HEK293T (cell line): Measurements from ENCODE around the gene PGLYRP3.

Source experiments
- BHLHE40 ChIP-seq: fragments of 450-650 bp; IDR thresholded peaks from 2 replicates; pipeline ENCODE4 v1.6.1; 2016; ENCODE audit warnings: mild to moderate bottlenecking, moderate library complexity, borderline replicate concordance
- SP1 ChIP-seq: fragments of 450-650 bp; IDR thresholded peaks from 2 replicates; pipeline ENCODE4 v1.6.1; 2017
- SUZ12 ChIP-seq: fragments of 450-650 bp; IDR thresholded peaks from 2 replicates; pipeline ENCODE4 v1.6.1; 2016; ENCODE audit warnings: mild to moderate bottlenecking
- TARDBP ChIP-seq: fragments of 450-650 bp; IDR thresholded peaks from 2 replicates; pipeline ENCODE4 v1.6.1; 2016
- ZNF384 ChIP-seq: fragments of 450-650 bp; IDR thresholded peaks from 2 replicates; pipeline ENCODE4 v1.6.1; 2016

DNA sequence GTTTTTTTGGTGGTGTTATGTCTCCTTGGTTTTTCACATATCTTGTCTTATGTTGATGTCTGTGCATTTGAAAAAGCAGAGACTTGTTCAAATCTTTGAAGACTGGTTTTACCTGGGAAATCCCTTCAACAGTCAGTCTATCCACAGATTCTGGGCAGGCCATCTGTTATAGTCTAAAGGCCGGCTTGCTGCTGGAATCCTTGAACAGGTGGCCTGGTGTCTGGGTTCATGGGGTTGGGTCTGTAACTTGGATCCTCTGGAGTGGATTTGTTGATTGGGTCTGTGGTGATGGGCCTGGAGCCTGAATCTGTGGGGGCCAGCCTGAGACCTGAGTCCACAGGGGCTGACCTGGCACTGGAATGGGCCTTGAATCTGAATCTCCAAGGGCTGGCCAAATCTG, 41.0 kb downstream of the PGLYRP3 start:
- TF ChIP-seq BHLHE40 (no peak), SUZ12 (no peak), ZNF384 (no peak), SP1 (no peak), TARDBP (no peak)
